HEK293T (cell line): ENCODE data around the gene WNT7A.

Experiments used
- ARNT ChIP-seq: fragments of 450-650 bp; IDR thresholded peaks from 2 replicates; pipeline ENCODE4 v1.6.1; 2017; ENCODE audit warnings: mild to moderate bottlenecking
- BHLHE40 ChIP-seq: fragments of 450-650 bp; IDR thresholded peaks from 2 replicates; pipeline ENCODE4 v1.6.1; 2016; ENCODE audit warnings: mild to moderate bottlenecking, moderate library complexity, borderline replicate concordance
- ELF4 ChIP-seq: fragments of 450-650 bp; IDR thresholded peaks from 2 replicates; pipeline ENCODE4 v1.6.1; 2017; ENCODE audit warnings: antibody characterized with exemption
- FOXM1 ChIP-seq: fragments of 450-650 bp; IDR thresholded peaks from 2 replicates; pipeline ENCODE4 v1.6.1; 2017; ENCODE audit warnings: mild to moderate bottlenecking, borderline replicate concordance
- L3MBTL2 ChIP-seq: fragments of 450-650 bp; conservative IDR thresholded peaks from 2 replicates; pipeline ENCODE4 v1.6.1; 2016; ENCODE audit warnings: mild to moderate bottlenecking
- SUZ12 ChIP-seq: fragments of 450-650 bp; IDR thresholded peaks from 2 replicates; pipeline ENCODE4 v1.6.1; 2016; ENCODE audit warnings: mild to moderate bottlenecking
- TARDBP ChIP-seq: fragments of 450-650 bp; IDR thresholded peaks from 2 replicates; pipeline ENCODE4 v1.6.1; 2016

DNA sequence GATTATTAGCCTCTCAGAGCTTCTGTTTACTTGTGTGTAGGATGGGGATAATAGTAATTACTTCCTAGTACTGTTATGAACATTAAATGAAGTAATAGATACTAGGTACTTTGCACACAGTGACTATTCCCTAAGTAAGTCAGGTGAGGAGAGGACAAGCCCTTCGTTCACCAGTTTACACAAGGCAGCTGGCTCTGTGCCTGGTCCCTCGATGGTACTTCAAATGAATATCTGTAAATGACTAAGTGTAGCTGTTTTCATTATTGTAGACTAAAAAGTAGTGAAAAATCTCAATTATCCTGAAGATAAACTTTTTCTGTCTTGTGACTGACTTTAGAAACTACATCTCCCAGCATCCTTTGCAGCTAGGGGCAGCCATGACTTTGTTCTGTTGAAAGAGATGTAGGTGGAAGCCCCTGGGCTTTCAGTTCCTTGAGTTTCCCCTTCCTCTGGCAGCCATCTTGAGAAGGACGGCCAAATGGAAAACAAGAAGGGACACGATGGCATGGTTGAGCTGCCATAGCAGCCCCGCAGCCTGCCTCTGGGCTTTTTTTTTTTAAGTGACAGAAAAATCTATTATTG lies 11.7 kb upstream of the WNT7A start:
- no peak for TF ChIP-seq BHLHE40
- TF ChIP-seq SUZ12 = no peak
- no peak for TF ChIP-seq ARNT
- no peak for TF ChIP-seq TARDBP
- TF ChIP-seq L3MBTL2 = no peak
- TF ChIP-seq FOXM1 = no peak
- no peak for TF ChIP-seq ELF4
